Spleen (tissue), 11 donors: ENCODE results near the gene TMEM131. TPM values are rescaled to one million over a fixed set of nuclear protein-coding genes. Genes with fewer than 3 reads are reported as not detected.

Experiments
- DNase-seq: peaks from one replicate; pipeline ENCODE4 v3.0.0-alpha.2; 2020
- H3K27ac ChIP-seq, 8 donors: fragments of 200-600 bp; sonication (generic) in 7 of 8; 1 replicate in 4 of 8; 2 replicates in 4 of 8; pipeline versions ENCODE4 v1.5.0 to v1.8.0; 2016 to 2021; ENCODE audit warnings: inconsistent platforms in 4 of 8, mild to moderate bottlenecking in 4 of 8, moderate library complexity in 1 of 8
- H3K27me3 ChIP-seq, 7 donors: fragments of 200-600 bp; sonication (generic) in 6 of 7; replicated peaks in 1 of 7; 1 replicate in 4 of 7; 2 replicates in 3 of 7; pipeline versions ENCODE4 v1.5.0 to v1.8.0; 2016 to 2021; ENCODE audit warnings: inconsistent platforms in 3 of 7, mild to moderate bottlenecking in 1 of 7
- H3K36me3 ChIP-seq, 6 donors: fragments of 200-600 bp; sonication (generic) in 5 of 6; 1 replicate in 4 of 6; 2 replicates in 2 of 6; pipeline versions ENCODE4 v1.5.0 to v1.8.0; 2016 to 2021; ENCODE audit warnings: inconsistent platforms in 2 of 6
- H3K4me1 ChIP-seq, 6 donors: fragments of 200-600 bp; sonication (generic) in 5 of 6; 1 replicate in 3 of 6; 2 replicates in 3 of 6; pipeline versions ENCODE4 v1.5.0 to v1.8.0; 2016 to 2021; ENCODE audit warnings: inconsistent platforms in 3 of 6
- H3K4me3 ChIP-seq, 8 donors: fragments of 200-600 bp; sonication (generic) in 7 of 8; 1 replicate in 4 of 8; 2 replicates in 4 of 8; pipeline versions ENCODE4 v1.5.0 to v1.8.0; 2016 to 2021; ENCODE audit warnings: inconsistent platforms in 4 of 8, mild to moderate bottlenecking in 4 of 8, moderate library complexity in 2 of 8
- H3K9me3 ChIP-seq, 8 donors: fragments of 200-600 bp; sonication (generic) in 7 of 8; 1 replicate in 4 of 8; 2 replicates in 4 of 8; pipeline versions ENCODE4 v1.5.0 to v1.8.0; 2016 to 2021; ENCODE audit warnings: inconsistent platforms in 4 of 8
- CTCF ChIP-seq, 11 experiments: fragments of 200-600 bp in 7 of 11; fragments of 450-650 bp in 4 of 11; sonication (generic) in 4 of 11; IDR thresholded peaks in 8 of 11; conservative IDR thresholded peaks in 3 of 11; 1 replicate in 7 of 11; 2 replicates in 4 of 11; pipeline versions ENCODE4 v1.4.0 to v1.8.0; 2016 to 2021; ENCODE audit warnings: antibody characterized with exemption in 11 of 11, inconsistent platforms in 4 of 11, mild to moderate bottlenecking in 1 of 11
- POLR2A ChIP-seq, 3 donors: fragments of 450-650 bp; IDR thresholded peaks; one replicate each; pipeline ENCODE4 v1.5.1; 2017; ENCODE audit warnings: antibody characterized with exemption in 3 of 3, mild to moderate bottlenecking in 1 of 3
- POLR2AphosphoS5 ChIP-seq, 3 donors: sonication (generic); formaldehyde crosslinking; IDR thresholded peaks; one replicate each; pipeline ENCODE4 v1.5.1; 2017; ENCODE audit warnings: antibody characterized with exemption in 3 of 3
- WGBS, 5 donors: extraction: QIAGEN DNeasy Blood & Tissue Kit in 3 of 5; methylation state at CpG; one replicate each; pipeline versions ENCODE4 v1.1.5 to v1.1.7; 2013 to 2018; 5-methylcytosine and 5-hydroxymethylcytosine counted together
- intact Hi-C: fragments of 100-400 bp; cut with DNase I; formaldehyde crosslinking; loops from one replicate; pipeline ENCODE4 v1.15.0; 2023; ENCODE audit warnings: low total_unique reads
- polyA plus RNA-seq, 3 donors: library from polyadenylated mRNA; stranded (reverse); fragments of 200-250 nt; gene quantifications; one replicate each; pipeline ENCODE4 v1.2.1, GENCODE V29; 2013
- total RNA-seq, 7 donors: library from RNA; depleted of rRNA in 3 of 7; stranded (reverse); fragments of >200 nt in 3 of 7; fragmentation: NEBNext Ultra II Directional in 4 of 7; extraction: Animal tissue kit (Norgen Biotek cat#: 25700) in 4 of 7; gene quantifications; one replicate each; pipeline versions ENCODE4 v1.1.0 to v1.2.1, GENCODE V29; 2016 to 2021
- donor health status: healthy with polysubstance abuse.
- donor health status: DM: no; HTN: no; CAD: no; lungs with moderate emphysema.
- donor health status: DM: no; HTN: no; CAD: no.
- donor health status: Bipolar disorder and iron deficiency.
- donor health status: healthy.
- donor health status: DM: no; HTN: no; CAD: no.
- donor health status: DM: yes; HTN: yes; CAD: no.

TMEM131 gene
- total and polyA plus RNA-seq, 10 donors: 9.2 to 74.0 (median 61.6) TPM

- peak overlapping the region in 1 of 8 donors; percentile 5 for H3K4me3 ChIP-seq
- intact Hi-C loops: no loop called here
- H3K27me3 ChIP-seq: no peaks in the 10 kb centered on the region
- peak overlapping the region in 1 of 8 donors; percentile 7 for H3K27ac ChIP-seq
- no peak for TF ChIP-seq CTCF (IDR thresholded peaks at IDR 0.05 in 8 of 11, conservative IDR thresholded peaks at IDR 0.05 in 3 of 11)
- no peak for TF ChIP-seq POLR2A (IDR thresholded peaks at IDR 0.05)
- TF ChIP-seq POLR2AphosphoS5 (IDR thresholded peaks at IDR 0.05): no peak
- peaks cover 0 to 34% (median 0%) of the 10 kb centered on the region in 6 donors for H3K36me3 ChIP-seq
- peaks cover 0 to 70% (median 53%) of the 10 kb centered on the region in 6 donors for H3K4me1 ChIP-seq
- WGBS, 5 donors: 81 to 88% (median 83%) methylated on average over 6 of the region's 6 CpGs
- H3K9me3 ChIP-seq: no peaks in the 10 kb centered on the region
- no peak for DNase-seq
Measured at GRCh38 chr2:97908208-97908676, 87.5 kb downstream of the TMEM131 start.

- H3K27me3 ChIP-seq: no peaks in the 10 kb centered on the region
- H3K4me3 ChIP-seq: peak overlapping the region in 1 of 8 donors; percentile 5
- H3K4me1 ChIP-seq: peaks cover 0 to 63% (median 52%) of the 10 kb centered on the region in 6 donors
- H3K27ac ChIP-seq: peak overlapping the region in 1 of 8 donors; percentile 7
- no peak for TF ChIP-seq POLR2A (IDR thresholded peaks at IDR 0.05)
- TF ChIP-seq CTCF (IDR thresholded peaks at IDR 0.05 in 8 of 11, conservative IDR thresholded peaks at IDR 0.05 in 3 of 11): no peak
- TF ChIP-seq POLR2AphosphoS5 (IDR thresholded peaks at IDR 0.05): no peak
- intact Hi-C loops: no loop called here
- DNase-seq: no peak
- H3K9me3 ChIP-seq: no peaks in the 10 kb centered on the region
- 72 to 78% (median 77%) methylated on average over 6 of the region's 6 CpGs for WGBS, 5 donors
- peaks cover 0 to 41% (median 0%) of the 10 kb centered on the region in 6 donors for H3K36me3 ChIP-seq
Measured at GRCh38 chr2:97907369-97908100, 88.2 kb downstream of the TMEM131 start.

- peaks cover 0 to 45% (median 0%) of the 10 kb centered on the region in 6 donors for H3K36me3 ChIP-seq
- 61 to 81% (median 79%) methylated on average over 1 of the region's 1 CpG for WGBS, 5 donors
- H3K4me3 ChIP-seq: no peak overlapping the region
- H3K27ac ChIP-seq: no peak overlapping the region
- H3K27me3 ChIP-seq: no peaks in the 10 kb centered on the region
- TF ChIP-seq POLR2AphosphoS5 (IDR thresholded peaks at IDR 0.05) (peak in 1 of 3 donors; percentile 23), POLR2A (IDR thresholded peaks at IDR 0.05) (no peak), CTCF (IDR thresholded peaks at IDR 0.05 in 8 of 11, conservative IDR thresholded peaks at IDR 0.05 in 3 of 11) (no peak)
- DNase-seq: no peak
- H3K9me3 ChIP-seq: no peaks in the 10 kb centered on the region
- peaks cover 0 to 51% (median 40%) of the 10 kb centered on the region in 6 donors for H3K4me1 ChIP-seq
- intact Hi-C loops: no loop called here
Measured at GRCh38 chr2:97906307-97906706, 89.4 kb downstream of the TMEM131 start.

- Histone ChIP-seq H3K27me3 (no peaks in the 10 kb centered on the region), H3K9me3 (no peaks in the 10 kb centered on the region), H3K4me1 (peaks cover 0 to 41% (median 30%) of the 10 kb centered on the region in 6 donors), H3K27ac (no peak overlapping the region), H3K36me3 (peaks cover 0 to 45% (median 0%) of the 10 kb centered on the region in 6 donors), H3K4me3 (no peak overlapping the region)
- intact Hi-C loops: no loop called here
- DNase-seq: no peak
- TF ChIP-seq POLR2A (IDR thresholded peaks at IDR 0.05) (no peak), POLR2AphosphoS5 (IDR thresholded peaks at IDR 0.05) (no peak), CTCF (IDR thresholded peaks at IDR 0.05 in 8 of 11, conservative IDR thresholded peaks at IDR 0.05 in 3 of 11) (no peak)
- WGBS, 5 donors: 80 to 90% (median 88%) methylated on average over 1 of the region's 1 CpG
Measured at GRCh38 chr2:97905294-97905693, 90.5 kb downstream of the TMEM131 start.
